ENCODE data around the gene MLLT10. TPM values are rescaled to one million over a fixed set of nuclear protein-coding genes. Genes with fewer than 3 reads are reported as not detected.
A peak's percentile ranks its signal among the peaks of the same experiment; 100 is the strongest.

Gene MLLT10
- total and polyA plus RNA-seq, 10 of the 15 experiments (the other 5 are each of a cell fraction or from before 2014, with no cell fraction given) = 8.7 to 61.1 (median 28.5) TPM

DNA sequence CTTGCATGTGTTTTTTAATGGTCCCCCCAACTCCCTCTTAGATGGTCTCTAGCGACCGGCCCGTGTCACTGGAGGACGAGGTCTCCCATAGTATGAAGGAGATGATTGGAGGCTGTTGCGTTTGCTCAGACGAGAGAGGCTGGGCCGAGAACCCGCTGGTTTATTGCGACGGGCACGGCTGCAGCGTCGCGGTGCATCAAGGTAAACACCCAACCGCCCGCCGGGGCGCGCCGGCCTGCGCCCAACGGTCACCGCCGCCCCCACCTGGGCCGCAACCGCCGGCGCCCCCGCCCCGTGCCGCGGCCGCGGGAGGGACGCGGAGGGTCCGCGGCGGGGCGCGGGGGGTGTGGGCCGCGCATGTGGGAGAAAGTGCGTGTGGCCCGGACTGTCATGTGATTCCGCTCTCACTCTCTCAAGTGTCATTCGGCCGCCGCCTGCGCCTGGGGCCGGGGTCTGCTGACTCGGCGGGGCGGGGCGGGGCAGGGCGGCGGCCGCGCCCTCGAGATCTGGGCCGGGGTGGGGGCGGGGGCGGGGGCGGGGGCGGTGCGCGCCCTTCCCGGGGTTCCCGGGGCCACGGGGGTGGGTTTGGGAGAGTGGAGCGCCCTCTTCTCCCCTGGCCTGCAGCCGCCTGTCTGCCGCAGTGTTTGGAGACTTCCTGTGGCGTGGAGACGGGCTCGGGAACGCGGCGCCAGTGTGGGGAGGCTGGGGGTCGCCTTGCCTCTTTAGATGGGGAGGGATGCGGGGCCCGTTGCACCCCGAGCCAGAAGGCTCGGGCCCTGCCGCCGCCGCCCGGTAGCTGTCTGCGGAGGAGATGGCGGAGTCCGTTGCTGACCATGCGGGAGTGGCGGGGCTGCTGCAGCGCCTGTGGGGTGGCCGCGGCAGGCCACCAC lies 817 bp downstream of the MLLT10 start (continued):
- TF ChIP-seq LARP7 (IDR thresholded peaks at IDR 0.05) (peak; percentile 22; the same call in 1 of the 2 replicates), BACH1 (IDR thresholded peaks at IDR 0.05; ENCODE audit: borderline replicate concordance) (no peak), HDAC2 (IDR thresholded peaks at IDR 0.05) (no peak), CEBPB (IDR thresholded peaks at IDR 0.05; ENCODE audit: borderline replicate concordance in 1 of 2, low read depth in 2 of 2, low read length in 2 of 2) (no peak), FOXK2 (IDR thresholded peaks at IDR 0.05) (no peak), POLR2AphosphoS2 (IDR thresholded peaks at IDR 0.05; ENCODE audit: low read depth, low read length) (no peak), NR2F1 (conservative IDR thresholded peaks at IDR 0.05) (0 out of 2 replicates have a peak, but pooled peaks have one; percentile 12), ESRRA (IDR thresholded peaks at IDR 0.05; ENCODE audit: low read length) (no peak), EGR1 (IDR thresholded peaks at IDR 0.05; ENCODE audit: borderline replicate concordance in 1 of 2, low read depth in 2 of 2, low read length in 2 of 2) (peak in 1 of 2 experiments; percentile 27; a peak in 1 of 3 replicates), SMAD5 (IDR thresholded peaks at IDR 0.05; ENCODE audit: low read depth) (no peak), MEF2A (IDR thresholded peaks at IDR 0.05; ENCODE audit: insufficient read depth, low read depth, low read length) (no peak), POLR2A (IDR thresholded peaks at IDR 0.05; ENCODE audit: low read depth, low read length) (peak; percentile 43), STAT3 (IDR thresholded peaks at IDR 0.05; ENCODE audit: low read depth, low read length) (no peak), CREM (IDR thresholded peaks at IDR 0.05; ENCODE audit: low read depth) (no peak), PAX5 (IDR thresholded peaks at IDR 0.05; ENCODE audit: borderline replicate concordance, low read depth, low read length) (0 out of 2 replicates have a peak, but pooled peaks have one; percentile 5), MXI1 (IDR thresholded peaks at IDR 0.05; ENCODE audit: low read depth, low read length) (peak; percentile 73; the same call in 1 of the 2 replicates), ETV6 (conservative IDR thresholded peaks at IDR 0.05 in 1 of 2, IDR thresholded peaks at IDR 0.05 in 1 of 2; ENCODE audit: borderline replicate concordance in 1 of 2, low read depth in 1 of 2) (no peak), CHD4 (IDR thresholded peaks at IDR 0.05) (no peak), CHD1 (IDR thresholded peaks at IDR 0.05; ENCODE audit: low read depth, low read length) (no peak), RUNX3 (IDR thresholded peaks at IDR 0.05; ENCODE audit: low read length) (0 out of 2 replicates have a peak, but pooled peaks have one; percentile 1), HDAC6 (IDR thresholded peaks at IDR 0.05; ENCODE audit: unreplicated experiment) (no peak), NR2C1 (IDR thresholded peaks at IDR 0.05) (0 out of 2 replicates have a peak, but pooled peaks have one; percentile 13), GATAD2B (conservative IDR thresholded peaks at IDR 0.05; ENCODE audit: low read depth) (peak; percentile 20; the same call in 1 of the 2 replicates), TCF3 (IDR thresholded peaks at IDR 0.05; ENCODE audit: borderline replicate concordance, insufficient read depth, low read depth, low read length) (no peak)
- TF ChIP-seq, protein P1, sequence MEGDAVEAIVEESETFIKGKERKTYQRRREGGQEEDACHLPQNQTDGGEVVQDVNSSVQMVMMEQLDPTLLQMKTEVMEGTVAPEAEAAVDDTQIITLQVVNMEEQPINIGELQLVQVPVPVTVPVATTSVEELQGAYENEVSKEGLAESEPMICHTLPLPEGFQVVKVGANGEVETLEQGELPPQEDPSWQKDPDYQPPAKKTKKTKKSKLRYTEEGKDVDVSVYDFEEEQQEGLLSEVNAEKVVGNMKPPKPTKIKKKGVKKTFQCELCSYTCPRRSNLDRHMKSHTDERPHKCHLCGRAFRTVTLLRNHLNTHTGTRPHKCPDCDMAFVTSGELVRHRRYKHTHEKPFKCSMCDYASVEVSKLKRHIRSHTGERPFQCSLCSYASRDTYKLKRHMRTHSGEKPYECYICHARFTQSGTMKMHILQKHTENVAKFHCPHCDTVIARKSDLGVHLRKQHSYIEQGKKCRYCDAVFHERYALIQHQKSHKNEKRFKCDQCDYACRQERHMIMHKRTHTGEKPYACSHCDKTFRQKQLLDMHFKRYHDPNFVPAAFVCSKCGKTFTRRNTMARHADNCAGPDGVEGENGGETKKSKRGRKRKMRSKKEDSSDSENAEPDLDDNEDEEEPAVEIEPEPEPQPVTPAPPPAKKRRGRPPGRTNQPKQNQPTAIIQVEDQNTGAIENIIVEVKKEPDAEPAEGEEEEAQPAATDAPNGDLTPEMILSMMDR (IDR thresholded peaks at IDR 0.05 in 2 of 3, conservative IDR thresholded peaks at IDR 0.05 in 1 of 3; ENCODE audit: control insufficient read depth in 2 of 3, extremely low read depth in 1 of 3, insufficient read depth in 1 of 3, low read depth in 3 of 3, low read length in 3 of 3) = peak in 2 of 3 experiments; percentile 8 to 12; a peak in 1 of 6 replicates
- TF ChIP-seq, protein P2, sequence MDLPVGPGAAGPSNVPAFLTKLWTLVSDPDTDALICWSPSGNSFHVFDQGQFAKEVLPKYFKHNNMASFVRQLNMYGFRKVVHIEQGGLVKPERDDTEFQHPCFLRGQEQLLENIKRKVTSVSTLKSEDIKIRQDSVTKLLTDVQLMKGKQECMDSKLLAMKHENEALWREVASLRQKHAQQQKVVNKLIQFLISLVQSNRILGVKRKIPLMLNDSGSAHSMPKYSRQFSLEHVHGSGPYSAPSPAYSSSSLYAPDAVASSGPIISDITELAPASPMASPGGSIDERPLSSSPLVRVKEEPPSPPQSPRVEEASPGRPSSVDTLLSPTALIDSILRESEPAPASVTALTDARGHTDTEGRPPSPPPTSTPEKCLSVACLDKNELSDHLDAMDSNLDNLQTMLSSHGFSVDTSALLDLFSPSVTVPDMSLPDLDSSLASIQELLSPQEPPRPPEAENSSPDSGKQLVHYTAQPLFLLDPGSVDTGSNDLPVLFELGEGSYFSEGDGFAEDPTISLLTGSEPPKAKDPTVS (IDR thresholded peaks at IDR 0.05; ENCODE audit: low read depth, low read length) = no peak
- TF ChIP-seq, protein P3, sequence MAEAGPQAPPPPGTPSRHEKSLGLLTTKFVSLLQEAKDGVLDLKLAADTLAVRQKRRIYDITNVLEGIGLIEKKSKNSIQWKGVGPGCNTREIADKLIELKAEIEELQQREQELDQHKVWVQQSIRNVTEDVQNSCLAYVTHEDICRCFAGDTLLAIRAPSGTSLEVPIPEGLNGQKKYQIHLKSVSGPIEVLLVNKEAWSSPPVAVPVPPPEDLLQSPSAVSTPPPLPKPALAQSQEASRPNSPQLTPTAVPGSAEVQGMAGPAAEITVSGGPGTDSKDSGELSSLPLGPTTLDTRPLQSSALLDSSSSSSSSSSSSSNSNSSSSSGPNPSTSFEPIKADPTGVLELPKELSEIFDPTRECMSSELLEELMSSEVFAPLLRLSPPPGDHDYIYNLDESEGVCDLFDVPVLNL (IDR thresholded peaks at IDR 0.05; ENCODE audit: low read depth, low read length) = no peak

All from GM12878 (cell line).